CD4-positive, alpha-beta memory T cell (primary cell): ENCODE data around the gene SMIM13. TPM values are rescaled to one million over a fixed set of nuclear protein-coding genes. Genes with fewer than 3 reads are reported as not detected.

ENCODE experiments used
- CTCF ChIA-PET: fragments of 350-600 bp; sonication (Branson Sonifier 250); formaldehyde crosslinking; loops from one replicate; lab custom pipeline; 2021; ENCODE audit warnings: inconsistent platforms; ENCODE audit not compliant: partially characterized antibody; lab: Charles Lee
- POLR2A ChIA-PET: fragments of 350-600 bp; sonication (Branson Sonifier 250); formaldehyde crosslinking; loops from one replicate; lab custom pipeline; 2021; ENCODE audit not compliant: partially characterized antibody; lab: Charles Lee
- DNase-seq, 5 donors: peaks; one replicate each; pipeline versions ENCODE4 v3.0.0 to v3.0.0-alpha.2; 2020 to 2022; ENCODE audit warnings: mixed read lengths in 1 of 5
- H3K27ac ChIP-seq: one replicate; pipeline ENCODE4 v1.7.0; 2013; ENCODE audit warnings: low read depth, low read length
- H3K27me3 ChIP-seq: 2 replicates; pipeline ENCODE4 v1.7.0; 2013; ENCODE audit warnings: mild to moderate bottlenecking, low read length, moderate library complexity; ENCODE audit not compliant: insufficient read depth
- H3K36me3 ChIP-seq: 2 replicates; pipeline ENCODE4 v1.7.0; 2013; ENCODE audit warnings: mild to moderate bottlenecking, low read length, moderate library complexity; ENCODE audit not compliant: insufficient read depth
- H3K4me1 ChIP-seq: 2 replicates; pipeline ENCODE4 v1.7.0; 2013; ENCODE audit warnings: mild to moderate bottlenecking, low read length, moderate library complexity; ENCODE audit not compliant: insufficient read depth
- H3K4me3 ChIP-seq, 2 donors: one replicate each; pipeline ENCODE4 v1.7.0; 2013; ENCODE audit warnings: low read length in 2 of 2, mild to moderate bottlenecking in 1 of 2
- H3K9me3 ChIP-seq, 2 donors: one replicate each; pipeline ENCODE4 v1.7.0; 2013; ENCODE audit warnings: low read length in 2 of 2, control low read depth in 1 of 2; ENCODE audit not compliant: control insufficient read depth in 1 of 2
- H3K27ac Mint-ChIP-seq, 7 donors: one replicate each; pipeline ENCODE4 v1.8.0; 2020 to 2021; ENCODE audit warnings: mixed read lengths in 7 of 7, mild to moderate bottlenecking in 6 of 7, inconsistent platforms in 3 of 7, moderate library complexity in 3 of 7
- H3K27me3 Mint-ChIP-seq, 2 donors: one replicate each; pipeline ENCODE4 v1.8.0; 2020 to 2021; ENCODE audit warnings: mixed read lengths in 2 of 2
- H3K36me3 Mint-ChIP-seq, 2 donors: one replicate each; pipeline ENCODE4 v1.8.0; 2020 to 2021; ENCODE audit warnings: mixed read lengths in 2 of 2, inconsistent platforms in 1 of 2, mild to moderate bottlenecking in 1 of 2
- H3K4me1 Mint-ChIP-seq, 4 donors: one replicate each; pipeline ENCODE4 v1.8.0; 2020 to 2021; ENCODE audit warnings: mixed read lengths in 4 of 4, mild to moderate bottlenecking in 1 of 4
- H3K4me3 Mint-ChIP-seq, 8 donors: one replicate each; pipeline ENCODE4 v1.8.0; 2020 to 2021; ENCODE audit warnings: mixed read lengths in 8 of 8, mild to moderate bottlenecking in 7 of 8, moderate library complexity in 6 of 8, inconsistent platforms in 3 of 8
- H3K9me3 Mint-ChIP-seq, 8 donors: one replicate each; pipeline ENCODE4 v1.8.0; 2020 to 2021; ENCODE audit warnings: mixed read lengths in 8 of 8, mild to moderate bottlenecking in 5 of 8, inconsistent platforms in 3 of 8, moderate library complexity in 1 of 8
- intact Hi-C: fragments of 100-400 bp; cut with micrococcal nuclease; formaldehyde crosslinking; loops from one replicate; pipeline ENCODE4 v1.15.1; 2023
- polyA plus RNA-seq, 2 donors: library from polyadenylated mRNA; unstranded; fragments of 300-500 nt; fragmentation: Illumina TruSeq; gene quantifications; one replicate each; pipeline ENCODE4 v1.2.3, GENCODE V29; 2021
- total RNA-seq, 2 experiments: library from RNA; stranded (reverse); gene quantifications; one replicate each; pipeline ENCODE4 v1.2.3, GENCODE V29; 2021

SMIM13 gene
- total RNA-seq = 1 to 10 TPM; 5.4 to 6.1 TPM
- polyA plus RNA-seq = 1 to 10 TPM; 2.1 to 5.2 TPM

GRCh38 chr6:11093626-11094410 lies at the start of gene SMIM13:
TSS of gene SMIM13 (plus strand) at chr6:11093834. CDS start at chr6:11094314, 480 bp downstream.
- peaks cover 26% of the 10 kb centered on the region for H3K4me1 ChIP-seq
- intact Hi-C loops = loop anchor here (1.0 to 5.0 kb wide), 10 partner anchors 51 to 917 kb away; partner anchors contain the start of genes C6orf52, MAK, NEDD9 and PAK1IP1
- peak; percentile 92 to 96 (median 92) for DNase-seq
- no peaks in the 10 kb centered on the region for H3K9me3 ChIP-seq
- no peaks in the 10 kb centered on the region for H3K27me3 ChIP-seq
- peaks cover 6 to 14% of the 10 kb centered on the region in 2 donors for H3K36me3 Mint-ChIP-seq
- CTCF ChIA-PET = interaction anchor here (0.6 to 1.6 kb wide), 6 partner anchors 24 to 402 kb away, joined by 3 to 6 read pairs (median 3); no protein-coding TSS in a partner anchor
- H3K27me3 Mint-ChIP-seq = no peaks in the 10 kb centered on the region
- peak within 1 kb of the TSS; percentile 97 to 99 (median 98) for H3K4me3 Mint-ChIP-seq
- H3K36me3 ChIP-seq = no peaks in the 10 kb centered on the region
- H3K9me3 Mint-ChIP-seq = no peaks in the 10 kb centered on the region
- peak within 1 kb of the TSS; percentile 78 to 82 for H3K4me3 ChIP-seq
- peak within 1 kb of the TSS; percentile 92 to 98 (median 98) for H3K27ac Mint-ChIP-seq
- H3K27ac ChIP-seq = peak within 1 kb of the TSS; percentile 93
- POLR2A ChIA-PET = interaction anchor here (1.0 to 1.6 kb wide), 5 partner anchors 14 to 444 kb away, joined by 3 to 8 read pairs (median 4); partner anchors contain the start of genes C6orf52, NEDD9, PAK1IP1 and TMEM170B
- peaks cover 26 to 38% (median 32%) of the 10 kb centered on the region in 4 donors for H3K4me1 Mint-ChIP-seq

GRCh38 chr6:11043961-11044711 lies 49.5 kb upstream of the SMIM13 start, which contains the start of gene ELOVL2:
TSS of gene ELOVL2 (minus strand) at chr6:11044305. CDS start at chr6:11044230, 75 bp downstream.
- H3K9me3 Mint-ChIP-seq = peaks cover 0 to 8% (median under 1%) of the 10 kb centered on the region in 8 donors
- no peak within 1 kb of the TSS for H3K4me3 ChIP-seq
- H3K4me1 Mint-ChIP-seq = peaks cover 9 to 13% (median 11%) of the 10 kb centered on the region in 4 donors
- H3K9me3 ChIP-seq = no peaks in the 10 kb centered on the region
- H3K27me3 ChIP-seq = peaks cover 9% of the 10 kb centered on the region
- H3K36me3 ChIP-seq = no peaks in the 10 kb centered on the region
- H3K4me3 Mint-ChIP-seq = peak within 1 kb of the TSS; percentile 70 to 89 (median 82)
- H3K27me3 Mint-ChIP-seq = peaks cover 47 to 49% of the 10 kb centered on the region in 2 donors
- POLR2A ChIA-PET = no interaction called here
- CTCF ChIA-PET = no interaction called here
- peak within 1 kb of the TSS in 3 of 7 donors; percentile 7 to 71 (median 19) for H3K27ac Mint-ChIP-seq
- H3K4me1 ChIP-seq = peaks cover 5% of the 10 kb centered on the region
- DNase-seq = peak in 2 of 5 donors; percentile 8 to 11
- intact Hi-C loops = no loop called here
- no peak within 1 kb of the TSS for H3K27ac ChIP-seq
- H3K36me3 Mint-ChIP-seq = peaks cover 0 to 5% of the 10 kb centered on the region in 2 donors

GRCh38 chr6:11044712-11045167 lies 48.9 kb upstream of the SMIM13 start:
- peaks cover 5% of the 10 kb centered on the region for H3K4me1 ChIP-seq
- intact Hi-C loops = no loop called here
- Mint-ChIP-seq H3K9me3 (peaks cover 0 to 8% (median under 1%) of the 10 kb centered on the region in 8 donors), H3K4me1 (peaks cover 9 to 13% (median 11%) of the 10 kb centered on the region in 4 donors), H3K27me3 (peaks cover 50 to 52% of the 10 kb centered on the region in 2 donors), H3K4me3 (peak overlapping the region; percentile 61 to 81 (median 77)), H3K36me3 (peaks cover 0 to 5% of the 10 kb centered on the region in 2 donors), H3K27ac (peak overlapping the region in 1 of 7 donors; percentile 65)
- H3K27ac ChIP-seq = no peak overlapping the region
- ChIA-PET POLR2A (no interaction called here), CTCF (no interaction called here)
- peaks cover 9% of the 10 kb centered on the region for H3K27me3 ChIP-seq
- no peaks in the 10 kb centered on the region for H3K9me3 ChIP-seq
- DNase-seq = no peak
- no peaks in the 10 kb centered on the region for H3K36me3 ChIP-seq
- H3K4me3 ChIP-seq = no peak overlapping the region

GRCh38 chr6:11050731-11051130 lies 42.9 kb upstream of the SMIM13 start:
- no peak overlapping the region for H3K4me3 ChIP-seq
- no peaks in the 10 kb centered on the region for H3K36me3 Mint-ChIP-seq
- intact Hi-C loops = no loop called here
- H3K27ac Mint-ChIP-seq = no peak overlapping the region
- no peak overlapping the region for H3K27ac ChIP-seq
- no peak overlapping the region for H3K4me3 Mint-ChIP-seq
- no peaks in the 10 kb centered on the region for H3K9me3 Mint-ChIP-seq
- DNase-seq = no peak
- peaks cover 34 to 36% of the 10 kb centered on the region in 2 donors for H3K27me3 Mint-ChIP-seq
- H3K27me3 ChIP-seq = peaks cover 9% of the 10 kb centered on the region
- CTCF ChIA-PET = no interaction called here
- H3K4me1 ChIP-seq = no peaks in the 10 kb centered on the region
- no peaks in the 10 kb centered on the region for H3K4me1 Mint-ChIP-seq
- H3K36me3 ChIP-seq = no peaks in the 10 kb centered on the region
- H3K9me3 ChIP-seq = no peaks in the 10 kb centered on the region
- POLR2A ChIA-PET = no interaction called here

- Histone ChIP-seq H3K4me1 (no peaks in the 10 kb centered on the region), H3K27ac (no peak overlapping the region), H3K4me3 (no peak overlapping the region), H3K36me3 (no peaks in the 10 kb centered on the region), H3K9me3 (no peaks in the 10 kb centered on the region), H3K27me3 (no peaks in the 10 kb centered on the region)
- H3K4me1 Mint-ChIP-seq = no peaks in the 10 kb centered on the region
- no peak overlapping the region for H3K27ac Mint-ChIP-seq
- intact Hi-C loops = no loop called here
- H3K9me3 Mint-ChIP-seq = peaks cover 0 to 2% (median 0%) of the 10 kb centered on the region in 8 donors
- DNase-seq = no peak
- H3K27me3 Mint-ChIP-seq = peaks cover 18 to 22% of the 10 kb centered on the region in 2 donors
- no peak overlapping the region for H3K4me3 Mint-ChIP-seq
- POLR2A ChIA-PET = no interaction called here
- CTCF ChIA-PET = interaction anchor here (1.7 to 5.5 kb wide), 2 partner anchors 13 to 17 kb away, joined by 6 to 25 read pairs; no protein-coding TSS in a partner anchor
- no peaks in the 10 kb centered on the region for H3K36me3 Mint-ChIP-seq
Measured at GRCh38 chr6:11053307-11053706, 40.3 kb upstream of the SMIM13 start.

- Histone ChIP-seq H3K9me3 (no peaks in the 10 kb centered on the region), H3K4me1 (no peaks in the 10 kb centered on the region), H3K27me3 (no peaks in the 10 kb centered on the region), H3K4me3 (no peak overlapping the region), H3K36me3 (no peaks in the 10 kb centered on the region), H3K27ac (no peak overlapping the region)
- H3K4me3 Mint-ChIP-seq = no peak overlapping the region
- intact Hi-C loops = no loop called here
- peaks cover 0 to 2% (median 0%) of the 10 kb centered on the region in 8 donors for H3K9me3 Mint-ChIP-seq
- peaks cover 10 to 12% of the 10 kb centered on the region in 2 donors for H3K27me3 Mint-ChIP-seq
- POLR2A ChIA-PET = no interaction called here
- CTCF ChIA-PET = interaction anchor here (0.7 to 5.5 kb wide), 2 partner anchors 10 to 16 kb away, joined by 3 to 25 read pairs; no protein-coding TSS in a partner anchor
- no peaks in the 10 kb centered on the region for H3K36me3 Mint-ChIP-seq
- no peak for DNase-seq
- H3K27ac Mint-ChIP-seq = no peak overlapping the region
- H3K4me1 Mint-ChIP-seq = no peaks in the 10 kb centered on the region
Measured at GRCh38 chr6:11054722-11055121, 38.9 kb upstream of the SMIM13 start.
